WTC11 (cell line): ENCODE results near the gene RCOR3. TPM values are rescaled to one million over a fixed set of nuclear protein-coding genes. Genes with fewer than 3 reads are reported as not detected.

Source experiments
- ATAC-seq: fragments of 200-7000 bp; cut with Tn5 transposase; 2 replicates; pipeline ENCODE4 v1.10.0; 2021; ENCODE audit warnings: mild to moderate bottlenecking, moderate library complexity
- CTCF ChIA-PET: fragments of 300-600 bp; sonication (Branson Sonifier 250); formaldehyde crosslinking; loops from one replicate; lab custom pipeline; 2021; ENCODE audit warnings: antibody characterized with exemption; lab: Charles Lee
- POLR2A ChIA-PET: fragments of 350-600 bp; sonication (Branson Sonifier 250); formaldehyde crosslinking; loops from one replicate; lab custom pipeline; 2021; ENCODE audit warnings: antibody characterized with exemption; lab: Charles Lee
- DNase-seq: peaks from one replicate; pipeline ENCODE4 v3.0.0; 2021; ENCODE audit warnings: low spot score
- H3K27ac Mint-ChIP-seq: 2 replicates; pipeline ENCODE4 v1.8.0; 2021; ENCODE audit warnings: mixed read lengths
- H3K27me3 Mint-ChIP-seq: 2 replicates; pipeline ENCODE4 v1.8.0; 2021; ENCODE audit warnings: low read depth, mild to moderate bottlenecking, moderate library complexity, mixed read lengths
- H3K36me3 Mint-ChIP-seq: 2 replicates; pipeline ENCODE4 v1.8.0; 2021; ENCODE audit warnings: mixed read lengths
- H3K4me1 Mint-ChIP-seq: 2 replicates; pipeline ENCODE4 v1.8.0; 2022; ENCODE audit warnings: mixed read lengths
- H3K4me3 Mint-ChIP-seq: 2 replicates; pipeline ENCODE4 v1.8.0; 2021; ENCODE audit warnings: mild to moderate bottlenecking, moderate library complexity, mixed read lengths
- H3K9me3 Mint-ChIP-seq: 2 replicates; pipeline ENCODE4 v1.8.0; 2021; ENCODE audit warnings: mixed read lengths
- ATF6 ChIP-seq: sonication (generic); formaldehyde crosslinking; IDR thresholded peaks from 2 replicates; pipeline ENCODE4 v1.8.1; 2023; ENCODE audit warnings: mild to moderate bottlenecking, missing genetic modification reagents
- CBFB ChIP-seq: sonication (generic); formaldehyde crosslinking; IDR thresholded peaks from 2 replicates; pipeline ENCODE4 v1.8.1; 2022; ENCODE audit warnings: mild to moderate bottlenecking, low read depth, missing genetic modification reagents
- CREM ChIP-seq: sonication (generic); formaldehyde crosslinking; IDR thresholded peaks from 2 replicates; pipeline ENCODE4 v1.8.1; 2022; ENCODE audit warnings: mild to moderate bottlenecking, missing genetic modification reagents, moderate library complexity
- E2F4 ChIP-seq: sonication (generic); formaldehyde crosslinking; IDR thresholded peaks from 2 replicates; pipeline ENCODE4 v1.8.1; 2022; ENCODE audit warnings: low read depth, mild to moderate bottlenecking, moderate library complexity, missing genetic modification reagents, borderline replicate concordance
- ESRRA ChIP-seq: sonication (generic); formaldehyde crosslinking; IDR thresholded peaks from 2 replicates; pipeline ENCODE4 v1.8.1; 2022; ENCODE audit warnings: mild to moderate bottlenecking, missing genetic modification reagents, borderline replicate concordance
- ETV6 ChIP-seq: sonication (generic); formaldehyde crosslinking; IDR thresholded peaks from 2 replicates; pipeline ENCODE4 v1.8.1; 2022; ENCODE audit warnings: mild to moderate bottlenecking, missing genetic modification reagents
- FOXJ3 ChIP-seq: sonication (generic); formaldehyde crosslinking; IDR thresholded peaks from 2 replicates; pipeline ENCODE4 v1.9.0; 2021; ENCODE audit warnings: missing genetic modification reagents, mild to moderate bottlenecking, borderline replicate concordance
- FOXP1 ChIP-seq: sonication (generic); formaldehyde crosslinking; IDR thresholded peaks from 2 replicates; pipeline ENCODE4 v1.8.0; 2022; ENCODE audit warnings: missing genetic modification reagents, mild to moderate bottlenecking, moderate library complexity, borderline replicate concordance
- GABPB1 ChIP-seq: sonication (generic); formaldehyde crosslinking; IDR thresholded peaks from 2 replicates; pipeline ENCODE4 v1.8.1; 2023; ENCODE audit warnings: mild to moderate bottlenecking, missing genetic modification reagents
- HMGA2 ChIP-seq: fragments of 250-450 bp; sonication (Bioruptor Pico); IDR thresholded peaks from 2 replicates; pipeline ENCODE4 v1.4.0; 2021; ENCODE audit warnings: mild to moderate bottlenecking, moderate library complexity
- HMGXB4 ChIP-seq: sonication (generic); formaldehyde crosslinking; IDR thresholded peaks from 2 replicates; pipeline ENCODE4 v1.8.1; 2023; ENCODE audit warnings: mild to moderate bottlenecking, moderate library complexity, missing genetic modification reagents
- IRF1 ChIP-seq: sonication (generic); formaldehyde crosslinking; IDR thresholded peaks from 2 replicates; pipeline ENCODE4 v1.8.0; 2023; ENCODE audit warnings: missing genetic modification reagents
- IRF2 ChIP-seq: sonication (generic); formaldehyde crosslinking; IDR thresholded peaks from 2 replicates; pipeline ENCODE4 v1.8.0; 2022; ENCODE audit warnings: low read depth, missing genetic modification reagents, borderline replicate concordance
- JUN ChIP-seq: sonication (generic); formaldehyde crosslinking; IDR thresholded peaks from 2 replicates; pipeline ENCODE4 v1.8.0; 2023; ENCODE audit warnings: mild to moderate bottlenecking, missing genetic modification reagents
- MAX ChIP-seq: sonication (generic); formaldehyde crosslinking; IDR thresholded peaks from 2 replicates; pipeline ENCODE4 v1.8.0; 2022; ENCODE audit warnings: mild to moderate bottlenecking, missing genetic modification reagents
- MLX ChIP-seq: sonication (generic); formaldehyde crosslinking; IDR thresholded peaks from 2 replicates; pipeline ENCODE4 v1.8.1; 2023; ENCODE audit warnings: mild to moderate bottlenecking, missing genetic modification reagents, moderate library complexity
- MYBL2 ChIP-seq: sonication (generic); formaldehyde crosslinking; IDR thresholded peaks from 2 replicates; pipeline ENCODE4 v1.8.1; 2023; ENCODE audit warnings: mild to moderate bottlenecking, moderate library complexity, missing genetic modification reagents
- NFATC4 ChIP-seq: fragments of 250-450 bp; sonication (Bioruptor Pico); IDR thresholded peaks from 2 replicates; pipeline ENCODE4 v1.9.0; 2021; ENCODE audit warnings: mild to moderate bottlenecking
- NR3C1 ChIP-seq: sonication (generic); formaldehyde crosslinking; conservative IDR thresholded peaks from 2 replicates; pipeline ENCODE4 v1.8.1; 2023; ENCODE audit warnings: low read depth, mild to moderate bottlenecking, missing genetic modification reagents
- RELA ChIP-seq: sonication (generic); formaldehyde crosslinking; IDR thresholded peaks from 2 replicates; pipeline ENCODE4 v1.8.1; 2022; ENCODE audit warnings: missing genetic modification reagents, mild to moderate bottlenecking, borderline replicate concordance
- SOX15 ChIP-seq: fragments of 250-450 bp; sonication (Bioruptor Pico); IDR thresholded peaks from 2 replicates; pipeline ENCODE4 v1.9.0; 2021; ENCODE audit warnings: mild to moderate bottlenecking
- TCF7 ChIP-seq: sonication (generic); formaldehyde crosslinking; IDR thresholded peaks from 2 replicates; pipeline ENCODE4 v1.8.0; 2022; ENCODE audit warnings: mild to moderate bottlenecking, low read depth, missing genetic modification reagents, moderate library complexity
- TEAD4 ChIP-seq: sonication (generic); formaldehyde crosslinking; IDR thresholded peaks from 2 replicates; pipeline ENCODE4 v1.8.0; 2022; ENCODE audit warnings: mild to moderate bottlenecking, missing genetic modification reagents
- TP53 ChIP-seq: sonication (generic); formaldehyde crosslinking; IDR thresholded peaks from 2 replicates; pipeline ENCODE4 v1.8.1; 2023; ENCODE audit warnings: mild to moderate bottlenecking, missing genetic modification reagents
- USF1 ChIP-seq: sonication (generic); formaldehyde crosslinking; IDR thresholded peaks from 2 replicates; pipeline ENCODE4 v1.8.0; 2022; ENCODE audit warnings: mild to moderate bottlenecking, missing genetic modification reagents
- ZBTB43 ChIP-seq: sonication (generic); formaldehyde crosslinking; IDR thresholded peaks from 2 replicates; pipeline ENCODE4 v1.8.1; 2023; ENCODE audit warnings: mild to moderate bottlenecking, missing genetic modification reagents
- ZNF138 ChIP-seq: sonication (generic); formaldehyde crosslinking; conservative IDR thresholded peaks from 2 replicates; pipeline ENCODE4 v1.8.1; 2022; ENCODE audit warnings: mild to moderate bottlenecking, moderate library complexity, missing genetic modification reagents
- ZNF263 ChIP-seq: sonication (generic); formaldehyde crosslinking; IDR thresholded peaks from 2 replicates; pipeline ENCODE4 v1.8.1; 2022; ENCODE audit warnings: low read depth, mild to moderate bottlenecking, moderate library complexity, missing genetic modification reagents
- ZNF423 ChIP-seq: fragments of 250-450 bp; sonication (Bioruptor Pico); IDR thresholded peaks from 2 replicates; pipeline ENCODE4 v2.1.2; 2022; ENCODE audit warnings: mild to moderate bottlenecking, moderate library complexity
- total RNA-seq: library from RNA; stranded (reverse); gene quantifications from 3 replicates; pipeline ENCODE4 v1.2.3, GENCODE V29; 2021

RCOR3 gene
- total RNA-seq, 1 experiment from 2014 or later: 35.9 TPM

- Mint-ChIP-seq H3K4me3 (no peak overlapping the region), H3K9me3 (no peaks in the 10 kb centered on the region), H3K27ac (no peak overlapping the region), H3K4me1 (peaks cover 57% of the 10 kb centered on the region), H3K36me3 (no peaks in the 10 kb centered on the region), H3K27me3 (no peaks in the 10 kb centered on the region)
- ChIA-PET POLR2A (no interaction called here), CTCF (interaction anchor here (1.1 to 1.4 kb wide), 3 partner anchors 8 to 179 kb away, joined by 4 to 6 read pairs (median 5); no protein-coding TSS in a partner anchor)
- ATAC-seq: no peak
- TF ChIP-seq TCF7 (CRISPR knock-in tag): no peak
- no peak for TF ChIP-seq SOX15
- no peak for TF ChIP-seq MAX
- no peak for TF ChIP-seq GABPB1 (CRISPR knock-in tag)
- TF ChIP-seq FOXJ3: no peak
- no peak for TF ChIP-seq HMGXB4 (CRISPR knock-in tag)
- TF ChIP-seq E2F4 (CRISPR knock-in tag): no peak
- no peak for TF ChIP-seq FOXP1 (CRISPR knock-in tag)
- no peak for TF ChIP-seq ZNF138
- no peak for TF ChIP-seq ATF6 (CRISPR knock-in tag)
- no peak for TF ChIP-seq NFATC4
- TF ChIP-seq TP53 (CRISPR knock-in tag): no peak
- no peak for TF ChIP-seq CBFB (CRISPR knock-in tag)
- TF ChIP-seq IRF1: no peak
- TF ChIP-seq NR3C1 (CRISPR knock-in tag): no peak
- no peak for TF ChIP-seq RELA (CRISPR knock-in tag)
- no peak for TF ChIP-seq USF1
- DNase-seq: no peak
Measured at GRCh38 chr1:211336161-211336560, 77.0 kb downstream of the RCOR3 start.

GRCh38 chr1:211336775-211337174, 77.6 kb downstream of the RCOR3 start:
- Mint-ChIP-seq H3K27ac (no peak overlapping the region), H3K27me3 (no peaks in the 10 kb centered on the region), H3K36me3 (no peaks in the 10 kb centered on the region), H3K4me3 (no peak overlapping the region), H3K4me1 (peaks cover 53% of the 10 kb centered on the region), H3K9me3 (no peaks in the 10 kb centered on the region)
- POLR2A ChIA-PET: no interaction called here
- CTCF ChIA-PET: interaction anchor here (1.1 to 1.2 kb wide), 2 partner anchors 9 to 178 kb away, joined by 4 to 5 read pairs; no protein-coding TSS in a partner anchor
- DNase-seq (no peak), ATAC-seq (no peak)
- TF ChIP-seq CREM (no peak), IRF2 (CRISPR knock-in tag) (no peak), MYBL2 (CRISPR knock-in tag) (no peak), JUN (CRISPR knock-in tag) (no peak), TCF7 (CRISPR knock-in tag) (no peak), CBFB (CRISPR knock-in tag) (no peak), IRF1 (no peak), ZBTB43 (no peak), ZNF423 (CRISPR knock-in tag) (no peak), ESRRA (CRISPR knock-in tag) (no peak), MLX (CRISPR knock-in tag) (no peak), TEAD4 (CRISPR knock-in tag) (no peak), HMGA2 (CRISPR knock-in tag) (no peak), ETV6 (CRISPR knock-in tag) (no peak), ZNF263 (no peak)
